HL-60 (cell line): ENCODE results near the gene KCNAB1.

Experiments used
- GABPA ChIP-seq: IDR thresholded peaks from 2 replicates; pipeline ENCODE4 v1.6.1; 2012; ENCODE audit warnings: low read depth
- TF ChIP-seq, protein P1 (sequence below): IDR thresholded peaks from one replicate; pipeline ENCODE4 v1.5.1; 2011; ENCODE audit warnings: low read length, control low read depth, inconsistent platforms; ENCODE audit not compliant: insufficient read depth

DNA sequence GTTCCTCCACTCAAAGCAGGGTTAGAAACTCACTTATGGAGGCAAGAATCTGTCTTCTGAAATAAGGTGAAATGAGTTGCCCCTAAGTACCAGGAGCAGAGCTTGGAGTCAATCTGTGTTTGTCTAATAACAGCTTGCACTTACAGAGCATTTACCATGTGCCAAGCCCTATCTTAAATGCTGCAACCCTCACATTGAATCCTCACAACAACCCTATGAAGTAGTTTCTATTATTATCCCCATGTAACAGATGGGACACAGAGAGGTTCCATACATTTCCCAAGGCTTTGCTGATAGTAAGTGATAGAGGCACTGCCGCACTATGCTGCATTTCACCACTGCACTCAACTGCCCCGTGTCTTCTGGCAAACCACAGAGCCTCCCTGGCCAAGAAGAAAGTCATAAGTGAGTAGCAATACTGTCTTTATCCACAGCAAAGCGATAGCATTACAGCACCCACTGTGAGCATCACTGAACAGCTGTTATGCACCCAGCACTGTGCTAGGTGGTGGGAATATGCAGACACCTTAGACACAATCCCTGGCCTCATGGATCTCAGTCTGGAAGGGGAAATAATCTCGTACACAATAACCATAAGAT lies 293.0 kb downstream of the KCNAB1 start:
- TF ChIP-seq, protein P1, sequence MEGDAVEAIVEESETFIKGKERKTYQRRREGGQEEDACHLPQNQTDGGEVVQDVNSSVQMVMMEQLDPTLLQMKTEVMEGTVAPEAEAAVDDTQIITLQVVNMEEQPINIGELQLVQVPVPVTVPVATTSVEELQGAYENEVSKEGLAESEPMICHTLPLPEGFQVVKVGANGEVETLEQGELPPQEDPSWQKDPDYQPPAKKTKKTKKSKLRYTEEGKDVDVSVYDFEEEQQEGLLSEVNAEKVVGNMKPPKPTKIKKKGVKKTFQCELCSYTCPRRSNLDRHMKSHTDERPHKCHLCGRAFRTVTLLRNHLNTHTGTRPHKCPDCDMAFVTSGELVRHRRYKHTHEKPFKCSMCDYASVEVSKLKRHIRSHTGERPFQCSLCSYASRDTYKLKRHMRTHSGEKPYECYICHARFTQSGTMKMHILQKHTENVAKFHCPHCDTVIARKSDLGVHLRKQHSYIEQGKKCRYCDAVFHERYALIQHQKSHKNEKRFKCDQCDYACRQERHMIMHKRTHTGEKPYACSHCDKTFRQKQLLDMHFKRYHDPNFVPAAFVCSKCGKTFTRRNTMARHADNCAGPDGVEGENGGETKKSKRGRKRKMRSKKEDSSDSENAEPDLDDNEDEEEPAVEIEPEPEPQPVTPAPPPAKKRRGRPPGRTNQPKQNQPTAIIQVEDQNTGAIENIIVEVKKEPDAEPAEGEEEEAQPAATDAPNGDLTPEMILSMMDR = no peak
- TF ChIP-seq GABPA = no peak
